Esophagus muscularis mucosa (tissue), 4 donors: ENCODE results near the gene ATP11A.

Experiments used
- EP300 ChIP-seq: sonication (generic); formaldehyde crosslinking; IDR thresholded peaks from one replicate; pipeline ENCODE4 v1.6.1; 2017; ENCODE audit warnings: antibody characterized with exemption
- POLR2A ChIP-seq: fragments of 450-650 bp; IDR thresholded peaks from one replicate; pipeline ENCODE4 v1.6.1; 2017; ENCODE audit warnings: antibody characterized with exemption, moderate library complexity, mild to moderate bottlenecking, low read depth
- POLR2AphosphoS5 ChIP-seq, 2 donors: sonication (generic); formaldehyde crosslinking; IDR thresholded peaks; one replicate each; pipeline ENCODE4 v1.6.1; 2017; ENCODE audit warnings: antibody characterized with exemption in 2 of 2
- TF ChIP-seq, protein P1 (sequence below), 3 experiments: fragments of 200-600 bp in 2 of 3; fragments of 450-650 bp in 1 of 3; sonication (generic) in 2 of 3; IDR thresholded peaks; one replicate each; pipeline ENCODE4 v1.5.1; 2017 to 2019; ENCODE audit warnings: antibody characterized with exemption in 3 of 3, mild to moderate bottlenecking in 2 of 3, moderate library complexity in 1 of 3

DNA sequence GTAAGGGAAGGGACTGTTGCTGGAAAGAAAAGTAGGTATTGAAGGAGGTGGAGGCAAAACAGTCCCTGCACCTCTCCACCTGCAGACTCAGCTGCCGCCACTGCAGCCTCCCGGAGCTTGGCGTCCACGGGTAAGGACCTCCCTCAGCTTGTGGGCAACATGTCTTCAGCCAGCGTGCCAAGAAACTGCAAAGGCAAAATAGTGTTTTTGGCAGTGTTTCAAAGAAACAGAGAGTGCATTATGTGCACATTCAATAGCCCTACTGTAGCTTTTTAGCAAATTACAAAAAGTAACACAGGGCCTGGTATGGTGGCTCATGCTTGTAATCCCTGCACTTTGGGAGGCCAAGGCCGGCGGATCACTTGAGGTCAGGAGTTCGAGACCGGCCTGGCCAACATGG, 57.4 kb downstream of the ATP11A start:
- TF ChIP-seq, protein P1, sequence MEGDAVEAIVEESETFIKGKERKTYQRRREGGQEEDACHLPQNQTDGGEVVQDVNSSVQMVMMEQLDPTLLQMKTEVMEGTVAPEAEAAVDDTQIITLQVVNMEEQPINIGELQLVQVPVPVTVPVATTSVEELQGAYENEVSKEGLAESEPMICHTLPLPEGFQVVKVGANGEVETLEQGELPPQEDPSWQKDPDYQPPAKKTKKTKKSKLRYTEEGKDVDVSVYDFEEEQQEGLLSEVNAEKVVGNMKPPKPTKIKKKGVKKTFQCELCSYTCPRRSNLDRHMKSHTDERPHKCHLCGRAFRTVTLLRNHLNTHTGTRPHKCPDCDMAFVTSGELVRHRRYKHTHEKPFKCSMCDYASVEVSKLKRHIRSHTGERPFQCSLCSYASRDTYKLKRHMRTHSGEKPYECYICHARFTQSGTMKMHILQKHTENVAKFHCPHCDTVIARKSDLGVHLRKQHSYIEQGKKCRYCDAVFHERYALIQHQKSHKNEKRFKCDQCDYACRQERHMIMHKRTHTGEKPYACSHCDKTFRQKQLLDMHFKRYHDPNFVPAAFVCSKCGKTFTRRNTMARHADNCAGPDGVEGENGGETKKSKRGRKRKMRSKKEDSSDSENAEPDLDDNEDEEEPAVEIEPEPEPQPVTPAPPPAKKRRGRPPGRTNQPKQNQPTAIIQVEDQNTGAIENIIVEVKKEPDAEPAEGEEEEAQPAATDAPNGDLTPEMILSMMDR (IDR thresholded peaks at IDR 0.05) = no peak
- TF ChIP-seq POLR2A (no peak), EP300 (no peak), POLR2AphosphoS5 (IDR thresholded peaks at IDR 0.05) (no peak)
